ENCODE measurements around the gene HECA. TPM values are rescaled to one million over a fixed set of nuclear protein-coding genes. Genes with fewer than 3 reads are reported as not detected.

The HECA gene
- polyA plus RNA-seq, 1 of the 3 experiments (the other 2 are of a cell fraction): 1.6 TPM

DNA sequence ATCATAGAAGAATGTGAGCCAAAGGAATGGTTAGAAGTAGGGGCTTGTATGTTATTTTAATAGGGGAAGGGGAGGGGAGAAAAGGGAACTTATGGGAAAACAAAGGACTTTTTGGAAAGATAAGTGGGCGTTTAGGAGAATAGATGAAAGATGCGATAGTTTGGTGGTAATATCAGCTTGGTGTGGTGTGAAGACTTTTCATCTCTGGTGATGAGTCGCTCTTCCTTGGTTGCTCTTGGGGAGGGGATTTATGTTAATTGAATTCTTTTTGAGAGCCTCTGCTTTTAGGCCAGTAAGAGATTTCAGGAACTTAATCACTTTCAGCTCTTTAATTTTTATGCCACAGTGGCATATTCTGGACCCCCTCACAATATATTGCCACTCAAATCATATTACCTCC, 10.8 kb downstream of the HECA start:
- ChIA-PET POLR2A (no interaction called here), CTCF (interaction anchor here (0.6 kb wide), 1 partner anchor 20 kb away, joined by 3 read pairs; no protein-coding TSS in a partner anchor)
- Histone ChIP-seq H3K27ac (ENCODE audit: low read depth in 2 of 2, low read length in 1 of 2) (no peak overlapping the region), H2AFZ (ENCODE audit: low read depth) (no peak overlapping the region), H3K9ac (no peak overlapping the region), H3K4me2 (no peak overlapping the region), H3K4me1 (ENCODE audit: control insufficient read depth in 1 of 2, insufficient read depth in 2 of 2, low read depth in 1 of 2, low read length in 1 of 2) (no peaks in the 10 kb centered on the region; a peak in 1 of 4 replicates), H3F3A (replicated peaks; ENCODE audit: insufficient read depth) (no peaks in the 10 kb centered on the region), H3K9me3 (no peaks in the 10 kb centered on the region), H4K20me1 (ENCODE audit: insufficient read depth) (no peaks in the 10 kb centered on the region), H3K79me2 (ENCODE audit: insufficient read depth) (peaks cover 36% of the 10 kb centered on the region; the same call in 1 of the 2 replicates), H3K27me3 (ENCODE audit: insufficient read depth) (no peaks in the 10 kb centered on the region), H3K9me2 (no peaks in the 10 kb centered on the region), H3K4me3 (ENCODE audit: low read depth in 2 of 2, low read length in 1 of 2) (no peak overlapping the region), H3K36me3 (replicated peaks in 1 of 2; ENCODE audit: control insufficient read depth in 1 of 2, insufficient read depth in 2 of 2, low read length in 1 of 2) (no peaks in the 10 kb centered on the region)
- TF ChIP-seq MEF2A (IDR thresholded peaks at IDR 0.05; ENCODE audit: borderline replicate concordance, low read depth) (no peak), SMC3 (IDR thresholded peaks at IDR 0.05; ENCODE audit: low read depth, low read length) (no peak), TCF12 (IDR thresholded peaks at IDR 0.05) (no peak), SIN3A (IDR thresholded peaks at IDR 0.05; ENCODE audit: borderline replicate concordance, low read depth, low read length) (no peak), MXI1 (IDR thresholded peaks at IDR 0.05; ENCODE audit: low read depth, low read length) (no peak), GABPA (IDR thresholded peaks at IDR 0.05; ENCODE audit: low read depth) (no peak), RFX5 (IDR thresholded peaks at IDR 0.05; ENCODE audit: low read length) (no peak), EP300 (IDR thresholded peaks at IDR 0.05; ENCODE audit: borderline replicate concordance in 1 of 2, low read depth in 1 of 2, low read length in 1 of 2) (no peak), RXRA (IDR thresholded peaks at IDR 0.05; ENCODE audit: borderline replicate concordance, low read depth) (no peak), FOSL2 (IDR thresholded peaks at IDR 0.05; ENCODE audit: borderline replicate concordance, low read depth) (no peak), GATA2 (CRISPR knock-in tag; IDR thresholded peaks at IDR 0.05) (no peak), TEAD4 (IDR thresholded peaks at IDR 0.05; ENCODE audit: borderline replicate concordance, insufficient read depth) (no peak)
- TF ChIP-seq, protein P1, sequence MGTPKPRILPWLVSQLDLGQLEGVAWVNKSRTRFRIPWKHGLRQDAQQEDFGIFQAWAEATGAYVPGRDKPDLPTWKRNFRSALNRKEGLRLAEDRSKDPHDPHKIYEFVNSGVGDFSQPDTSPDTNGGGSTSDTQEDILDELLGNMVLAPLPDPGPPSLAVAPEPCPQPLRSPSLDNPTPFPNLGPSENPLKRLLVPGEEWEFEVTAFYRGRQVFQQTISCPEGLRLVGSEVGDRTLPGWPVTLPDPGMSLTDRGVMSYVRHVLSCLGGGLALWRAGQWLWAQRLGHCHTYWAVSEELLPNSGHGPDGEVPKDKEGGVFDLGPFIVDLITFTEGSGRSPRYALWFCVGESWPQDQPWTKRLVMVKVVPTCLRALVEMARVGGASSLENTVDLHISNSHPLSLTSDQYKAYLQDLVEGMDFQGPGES (IDR thresholded peaks at IDR 0.05; ENCODE audit: low read depth, low read length): no peak
- no peak for DNase-seq
- 82% methylated on average over 3 of the region's 3 CpGs for WGBS (ENCODE audit: low lambda C conversion rate)

DNA sequence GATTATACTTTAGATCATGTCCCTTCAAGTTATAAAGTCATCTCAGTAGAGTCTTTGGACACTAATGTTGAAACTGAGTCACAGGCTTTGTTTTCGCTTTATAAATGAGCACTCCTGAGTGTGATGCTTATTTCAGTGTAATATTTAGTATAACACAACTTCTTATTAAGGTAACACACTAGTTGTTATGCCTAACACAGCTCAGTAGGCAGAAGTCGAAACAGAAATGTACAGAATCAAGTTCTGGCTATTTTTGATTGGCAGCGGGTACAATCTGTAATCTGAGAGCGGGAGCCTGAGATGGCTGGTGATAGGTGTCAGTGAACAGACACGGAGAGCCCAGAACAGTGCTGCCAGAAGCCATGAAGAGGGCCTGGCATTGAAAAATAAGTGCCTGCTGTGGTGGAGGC, 11.4 kb downstream of the HECA start:
- DNase-seq: no peak
- ChIA-PET POLR2A (no interaction called here), CTCF (interaction anchor here (0.6 kb wide), 2 partner anchors 9 to 21 kb away, joined by 3 read pairs; no protein-coding TSS in a partner anchor)
- H3K4me3 ChIP-seq (ENCODE audit: low read depth in 2 of 2, low read length in 1 of 2): no peak overlapping the region
- no peak for TF ChIP-seq YY1 (IDR thresholded peaks at IDR 0.05; ENCODE audit: low read depth)
- TF ChIP-seq FOSL2 (IDR thresholded peaks at IDR 0.05; ENCODE audit: borderline replicate concordance, low read depth): no peak
- no peak for TF ChIP-seq ELF1 (IDR thresholded peaks at IDR 0.05)
- TF ChIP-seq FOXJ3 (CRISPR knock-in tag; IDR thresholded peaks at IDR 0.05): no peak
- no peak for TF ChIP-seq TEAD4 (IDR thresholded peaks at IDR 0.05; ENCODE audit: borderline replicate concordance, insufficient read depth)
- TF ChIP-seq POLR2AphosphoS5 (IDR thresholded peaks at IDR 0.05; ENCODE audit: low read depth, low read length): no peak
- TF ChIP-seq, protein P2, sequence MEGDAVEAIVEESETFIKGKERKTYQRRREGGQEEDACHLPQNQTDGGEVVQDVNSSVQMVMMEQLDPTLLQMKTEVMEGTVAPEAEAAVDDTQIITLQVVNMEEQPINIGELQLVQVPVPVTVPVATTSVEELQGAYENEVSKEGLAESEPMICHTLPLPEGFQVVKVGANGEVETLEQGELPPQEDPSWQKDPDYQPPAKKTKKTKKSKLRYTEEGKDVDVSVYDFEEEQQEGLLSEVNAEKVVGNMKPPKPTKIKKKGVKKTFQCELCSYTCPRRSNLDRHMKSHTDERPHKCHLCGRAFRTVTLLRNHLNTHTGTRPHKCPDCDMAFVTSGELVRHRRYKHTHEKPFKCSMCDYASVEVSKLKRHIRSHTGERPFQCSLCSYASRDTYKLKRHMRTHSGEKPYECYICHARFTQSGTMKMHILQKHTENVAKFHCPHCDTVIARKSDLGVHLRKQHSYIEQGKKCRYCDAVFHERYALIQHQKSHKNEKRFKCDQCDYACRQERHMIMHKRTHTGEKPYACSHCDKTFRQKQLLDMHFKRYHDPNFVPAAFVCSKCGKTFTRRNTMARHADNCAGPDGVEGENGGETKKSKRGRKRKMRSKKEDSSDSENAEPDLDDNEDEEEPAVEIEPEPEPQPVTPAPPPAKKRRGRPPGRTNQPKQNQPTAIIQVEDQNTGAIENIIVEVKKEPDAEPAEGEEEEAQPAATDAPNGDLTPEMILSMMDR (IDR thresholded peaks at IDR 0.05): no peak
- no peak for TF ChIP-seq TCF12 (IDR thresholded peaks at IDR 0.05)
- TF ChIP-seq, protein P3, sequence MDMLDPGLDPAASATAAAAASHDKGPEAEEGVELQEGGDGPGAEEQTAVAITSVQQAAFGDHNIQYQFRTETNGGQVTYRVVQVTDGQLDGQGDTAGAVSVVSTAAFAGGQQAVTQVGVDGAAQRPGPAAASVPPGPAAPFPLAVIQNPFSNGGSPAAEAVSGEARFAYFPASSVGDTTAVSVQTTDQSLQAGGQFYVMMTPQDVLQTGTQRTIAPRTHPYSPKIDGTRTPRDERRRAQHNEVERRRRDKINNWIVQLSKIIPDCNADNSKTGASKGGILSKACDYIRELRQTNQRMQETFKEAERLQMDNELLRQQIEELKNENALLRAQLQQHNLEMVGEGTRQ (IDR thresholded peaks at IDR 0.05; ENCODE audit: borderline replicate concordance, low read depth, low read length): no peak
- no peak for TF ChIP-seq JUND (IDR thresholded peaks at IDR 0.05)
- no peak for TF ChIP-seq NRF1 (IDR thresholded peaks at IDR 0.05; ENCODE audit: low read depth, low read length)
- no peak for TF ChIP-seq SIN3A (IDR thresholded peaks at IDR 0.05; ENCODE audit: borderline replicate concordance, low read depth, low read length)
- TF ChIP-seq, protein P4, sequence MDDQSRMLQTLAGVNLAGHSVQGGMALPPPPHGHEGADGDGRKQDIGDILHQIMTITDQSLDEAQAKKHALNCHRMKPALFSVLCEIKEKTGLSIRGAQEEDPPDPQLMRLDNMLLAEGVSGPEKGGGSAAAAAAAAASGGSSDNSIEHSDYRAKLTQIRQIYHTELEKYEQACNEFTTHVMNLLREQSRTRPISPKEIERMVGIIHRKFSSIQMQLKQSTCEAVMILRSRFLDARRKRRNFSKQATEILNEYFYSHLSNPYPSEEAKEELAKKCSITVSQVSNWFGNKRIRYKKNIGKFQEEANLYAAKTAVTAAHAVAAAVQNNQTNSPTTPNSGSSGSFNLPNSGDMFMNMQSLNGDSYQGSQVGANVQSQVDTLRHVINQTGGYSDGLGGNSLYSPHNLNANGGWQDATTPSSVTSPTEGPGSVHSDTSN (IDR thresholded peaks at IDR 0.05): no peak
- no peak for TF ChIP-seq RAD21 (IDR thresholded peaks at IDR 0.05; ENCODE audit: low read length)
- no peak for TF ChIP-seq EZH2phosphoT487 (IDR thresholded peaks at IDR 0.05; ENCODE audit: borderline replicate concordance, low read depth)
- TF ChIP-seq EP300 (IDR thresholded peaks at IDR 0.05; ENCODE audit: borderline replicate concordance in 1 of 2, low read depth in 1 of 2, low read length in 1 of 2): no peak
- H3K4me1 ChIP-seq (ENCODE audit: control insufficient read depth in 1 of 2, insufficient read depth in 2 of 2, low read depth in 1 of 2, low read length in 1 of 2): no peaks in the 10 kb centered on the region; a peak in 1 of 4 replicates
- no peaks in the 10 kb centered on the region for H4K20me1 ChIP-seq (ENCODE audit: insufficient read depth)
- no peaks in the 10 kb centered on the region for H3K36me3 ChIP-seq (replicated peaks in 1 of 2; ENCODE audit: control insufficient read depth in 1 of 2, insufficient read depth in 2 of 2, low read length in 1 of 2)
- H2AFZ ChIP-seq (ENCODE audit: low read depth): no peak overlapping the region
- no peaks in the 10 kb centered on the region for H3K27me3 ChIP-seq (ENCODE audit: insufficient read depth)
- peaks cover 41% of the 10 kb centered on the region; the same call in 1 of the 2 replicates for H3K79me2 ChIP-seq (ENCODE audit: insufficient read depth)
- no peaks in the 10 kb centered on the region for H3K9me3 ChIP-seq
- H3F3A ChIP-seq (replicated peaks; ENCODE audit: insufficient read depth): no peaks in the 10 kb centered on the region
- 91% methylated on average over 5 of the region's 5 CpGs for WGBS (ENCODE audit: low lambda C conversion rate)
- H3K9me2 ChIP-seq: no peaks in the 10 kb centered on the region
- no peak overlapping the region for H3K27ac ChIP-seq (ENCODE audit: low read depth in 2 of 2, low read length in 1 of 2)
- no peak overlapping the region for H3K4me2 ChIP-seq
- H3K9ac ChIP-seq: no peak overlapping the region
